Activated CD8-positive, alpha-beta memory T cell treated with anti-CD3 and anti-CD28 coated beads for 48 hours (primary cell): Measurements from ENCODE around the gene WDR70.
"Not testable (repeated sequence)": the region's sequence is repeated elsewhere in the genome, so short reads cannot be mapped to it uniquely, and the experiment has no call there.

Experiments
- DNase-seq, 3 experiments: peaks; one replicate each; pipeline ENCODE4 v3.0.0-alpha.2; 2020; ENCODE audit warnings: low read depth in 2 of 3, low spot score in 2 of 3

The WDR70 gene

DNA sequence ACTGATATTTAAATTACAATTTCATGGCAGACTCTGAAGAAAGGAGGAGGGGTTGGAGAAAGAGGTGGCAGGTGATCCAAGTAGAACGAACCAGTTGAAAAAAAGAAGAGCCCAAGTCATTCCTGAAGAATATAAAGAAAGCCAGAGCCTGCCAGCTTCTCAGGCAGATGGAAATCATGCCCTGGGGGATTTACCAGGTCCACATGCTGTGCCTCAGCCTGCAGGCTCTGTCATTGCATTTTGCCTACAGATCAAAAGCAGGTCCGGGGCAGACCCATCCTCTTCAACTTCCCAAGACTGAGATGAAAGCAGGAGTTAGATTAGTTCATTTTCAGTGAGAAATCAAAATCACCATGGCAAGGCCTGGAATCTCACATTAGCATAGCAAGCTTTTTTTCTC is 412.2 kb downstream of the WDR70 start:
- DNase-seq, result no peak

DNA sequence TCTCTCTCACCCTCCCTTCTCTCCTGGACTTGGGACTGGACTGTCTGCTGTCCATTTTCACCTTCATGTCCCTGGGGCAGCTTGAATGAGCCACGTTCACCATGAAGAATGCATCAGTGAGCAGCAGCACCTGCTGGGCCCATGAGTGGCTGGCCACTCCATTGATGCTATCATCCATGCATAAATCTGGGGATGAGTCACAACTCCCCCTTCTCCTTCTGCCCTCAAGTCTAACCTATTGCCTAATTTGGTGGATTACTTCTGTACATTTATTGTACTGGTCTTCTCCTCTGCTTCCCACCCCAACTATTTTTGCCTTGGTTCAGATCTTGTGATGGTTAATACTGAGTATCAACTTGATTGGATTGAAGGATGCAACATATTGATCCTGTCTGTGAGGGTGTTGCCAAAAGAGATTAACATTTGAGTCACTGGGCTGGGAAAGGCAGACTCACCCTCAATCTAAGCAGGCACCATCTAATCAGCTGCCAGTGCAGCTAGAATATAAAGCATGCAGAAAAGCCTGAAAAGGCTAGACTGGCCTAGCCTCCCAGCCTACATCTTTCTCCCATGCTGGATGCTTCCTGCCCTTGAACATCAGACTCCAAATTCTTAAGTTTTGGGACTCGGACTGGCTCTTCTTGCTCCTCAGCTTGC is 414.0 kb downstream of the WDR70 start:
- DNase-seq, result no peak

DNA sequence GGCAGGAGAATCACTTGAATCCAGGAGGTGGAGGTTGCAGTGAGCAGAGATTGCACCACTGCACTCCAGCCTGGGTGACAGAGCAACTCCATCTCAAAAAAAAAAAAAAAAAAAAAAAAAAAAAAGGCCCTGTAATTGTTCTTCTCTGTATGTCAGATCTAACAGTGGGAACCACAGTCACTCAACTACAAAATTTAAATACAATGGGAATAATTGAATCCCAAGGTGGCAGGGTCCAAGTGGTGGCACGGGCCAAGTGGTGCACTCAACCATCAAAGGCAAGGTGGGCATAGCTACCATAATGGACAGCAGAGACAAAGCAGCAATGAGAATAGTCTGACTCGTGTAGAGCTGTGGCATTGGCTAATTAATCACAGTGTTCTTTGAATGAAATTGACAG is 416.2 kb downstream of the WDR70 start:
- DNase-seq, result not testable (repeated sequence)

DNA sequence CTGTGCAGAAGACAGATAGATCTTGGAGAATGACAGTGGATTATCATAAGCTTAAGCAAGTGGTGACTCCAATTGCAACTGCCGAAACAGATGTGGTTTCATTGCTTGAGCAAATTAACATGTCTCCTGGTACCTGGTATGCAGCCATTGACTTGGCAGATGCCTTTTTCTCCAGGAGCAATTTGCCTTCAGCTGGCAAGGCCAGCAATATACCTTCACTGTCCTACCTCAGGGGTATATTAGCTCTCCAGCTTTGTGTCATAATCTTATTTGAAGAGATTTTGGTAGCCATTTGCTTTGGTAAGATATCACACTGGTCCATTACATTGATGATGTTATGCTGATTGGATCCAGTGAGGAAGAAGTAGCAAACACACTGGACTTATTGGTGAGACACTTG is 417.3 kb downstream of the WDR70 start:
- DNase-seq, result not testable (repeated sequence)

DNA sequence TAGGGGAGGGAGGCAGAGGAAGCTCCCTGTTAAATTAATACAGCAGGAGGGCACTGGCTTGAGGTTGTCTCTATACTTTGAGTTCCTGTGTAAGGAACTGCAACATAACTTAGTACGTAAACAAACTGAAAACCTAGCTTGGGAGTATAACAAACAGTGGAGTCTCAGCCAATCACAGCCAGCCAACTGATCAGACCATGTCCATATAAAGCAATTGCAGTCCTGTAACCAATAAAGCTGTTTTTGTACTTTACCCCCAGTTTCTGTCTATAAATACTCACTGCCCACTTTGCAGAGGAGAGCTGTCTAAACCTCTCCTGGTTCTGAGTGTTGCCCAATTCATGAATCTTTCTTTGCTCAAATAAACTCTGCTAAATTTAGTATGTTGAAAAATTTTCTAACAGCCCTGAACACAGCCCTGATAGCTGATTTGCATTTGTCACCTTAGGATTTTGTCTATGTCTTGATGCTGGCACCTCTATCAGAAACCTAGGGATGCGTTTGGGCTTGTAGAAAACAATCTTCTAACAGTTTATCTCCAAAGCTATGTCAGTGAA is 420.8 kb downstream of the WDR70 start:
- no peak for DNase-seq

DNA sequence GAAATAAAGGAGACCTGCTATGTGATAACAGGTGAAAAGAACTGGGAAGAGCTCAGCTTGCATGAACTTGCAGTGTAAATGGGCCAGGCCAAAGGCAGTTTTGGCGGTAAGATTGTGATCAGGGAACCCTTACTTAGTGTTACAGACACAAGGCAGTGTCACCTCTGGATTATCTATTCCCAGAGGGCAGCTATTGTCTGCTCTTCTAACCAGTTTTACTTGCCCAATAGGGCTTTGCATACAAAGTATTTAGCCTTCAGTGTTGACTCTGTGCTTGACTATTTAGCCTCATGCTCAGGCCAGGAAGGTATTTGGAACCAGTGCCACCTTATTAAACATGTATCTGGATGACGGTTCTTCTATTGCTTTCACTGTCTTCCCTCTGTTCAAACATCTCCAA is 422.4 kb downstream of the WDR70 start:
- DNase-seq, result no peak
